ENCODE results near the gene SMPDL3B.
A peak's percentile ranks its signal among the peaks of the same experiment; 100 is the strongest.

Gene SMPDL3B

DNA sequence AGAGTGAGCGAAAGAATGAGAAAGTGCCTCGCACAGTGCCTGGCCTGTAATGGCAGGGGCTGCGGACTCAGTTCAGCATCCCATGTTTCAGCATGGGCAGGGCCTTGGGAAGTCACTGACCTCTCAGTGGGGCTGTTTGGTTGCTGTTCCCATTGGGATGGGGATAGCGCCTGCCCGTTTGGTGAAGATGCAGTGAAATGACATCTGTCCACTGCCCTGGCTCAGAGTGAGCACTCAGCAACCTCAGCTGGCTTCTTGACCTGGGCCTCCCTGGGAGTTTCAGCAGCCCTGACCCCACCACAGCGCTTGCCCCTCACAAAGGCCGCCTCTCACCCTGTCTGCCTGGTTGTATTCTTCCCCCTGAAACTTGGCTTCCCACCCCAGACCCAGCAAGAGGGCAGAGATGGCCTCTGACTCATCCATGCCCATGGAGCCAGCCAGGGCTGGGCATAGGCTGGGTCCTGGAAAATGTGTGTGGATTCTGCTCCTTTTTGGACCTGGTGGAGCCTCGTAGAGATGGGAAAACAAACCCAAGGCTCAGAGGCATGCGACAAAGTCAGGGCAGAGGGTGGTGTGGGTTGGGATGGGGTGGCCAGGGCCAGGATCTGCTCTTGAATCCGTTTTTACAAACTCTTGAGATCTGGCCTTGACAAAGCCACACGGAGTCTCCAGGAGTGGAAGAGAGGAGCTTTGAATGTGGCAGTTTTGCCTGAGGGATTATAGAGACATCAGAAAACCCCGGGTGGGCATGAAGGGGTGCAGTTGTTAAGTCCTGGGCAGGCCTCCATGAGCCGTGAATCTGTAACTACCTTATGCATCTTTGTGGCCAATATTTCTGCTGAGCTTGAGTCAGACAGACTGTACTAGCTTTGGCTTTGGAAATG is 26.2 kb downstream of the SMPDL3B start:
- no peak for DNase-seq (ENCODE audit: low spot score)
- H3K4me3 ChIP-seq: peak overlapping the region; percentile 90
- TF ChIP-seq, protein P1, sequence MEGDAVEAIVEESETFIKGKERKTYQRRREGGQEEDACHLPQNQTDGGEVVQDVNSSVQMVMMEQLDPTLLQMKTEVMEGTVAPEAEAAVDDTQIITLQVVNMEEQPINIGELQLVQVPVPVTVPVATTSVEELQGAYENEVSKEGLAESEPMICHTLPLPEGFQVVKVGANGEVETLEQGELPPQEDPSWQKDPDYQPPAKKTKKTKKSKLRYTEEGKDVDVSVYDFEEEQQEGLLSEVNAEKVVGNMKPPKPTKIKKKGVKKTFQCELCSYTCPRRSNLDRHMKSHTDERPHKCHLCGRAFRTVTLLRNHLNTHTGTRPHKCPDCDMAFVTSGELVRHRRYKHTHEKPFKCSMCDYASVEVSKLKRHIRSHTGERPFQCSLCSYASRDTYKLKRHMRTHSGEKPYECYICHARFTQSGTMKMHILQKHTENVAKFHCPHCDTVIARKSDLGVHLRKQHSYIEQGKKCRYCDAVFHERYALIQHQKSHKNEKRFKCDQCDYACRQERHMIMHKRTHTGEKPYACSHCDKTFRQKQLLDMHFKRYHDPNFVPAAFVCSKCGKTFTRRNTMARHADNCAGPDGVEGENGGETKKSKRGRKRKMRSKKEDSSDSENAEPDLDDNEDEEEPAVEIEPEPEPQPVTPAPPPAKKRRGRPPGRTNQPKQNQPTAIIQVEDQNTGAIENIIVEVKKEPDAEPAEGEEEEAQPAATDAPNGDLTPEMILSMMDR (IDR thresholded peaks at IDR 0.05): no peak
- H3K27ac ChIP-seq: peak overlapping the region; percentile 81 to 90

DNA sequence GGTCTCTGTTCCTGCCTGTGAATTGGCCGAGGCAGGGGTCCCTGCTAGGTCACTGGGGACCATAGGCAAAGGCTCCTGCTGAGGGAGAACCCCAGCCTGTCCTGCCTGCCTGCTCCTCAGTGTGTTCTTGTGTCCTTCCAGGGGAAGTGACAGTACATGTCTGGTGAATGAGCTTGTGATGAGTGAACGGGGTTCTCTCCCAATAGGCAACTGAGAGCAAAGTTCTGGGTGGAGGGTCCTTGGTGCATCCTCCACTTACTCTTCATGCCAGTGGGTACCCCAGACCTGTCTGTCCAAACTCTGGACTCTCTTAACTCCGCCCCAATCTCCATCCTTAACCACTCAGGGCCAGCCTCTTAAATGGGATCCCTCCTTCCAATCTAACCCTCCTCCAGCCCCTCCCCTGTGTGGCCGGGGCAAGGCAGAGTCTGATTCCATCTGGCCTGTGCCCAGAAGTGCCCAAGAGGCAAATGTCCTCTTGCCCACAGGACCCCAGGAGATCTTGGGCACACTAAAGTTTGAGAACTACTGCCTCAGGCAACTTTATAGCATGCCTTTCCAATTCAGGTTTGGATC is 26.9 kb downstream of the SMPDL3B start:
- Histone ChIP-seq H3K27ac (peak overlapping the region; percentile 81 to 90), H3K4me3 (peak overlapping the region; percentile 90)
- DNase-seq (ENCODE audit: low spot score): no peak
- TF ChIP-seq, protein P1 (IDR thresholded peaks at IDR 0.05): no peak

DNA sequence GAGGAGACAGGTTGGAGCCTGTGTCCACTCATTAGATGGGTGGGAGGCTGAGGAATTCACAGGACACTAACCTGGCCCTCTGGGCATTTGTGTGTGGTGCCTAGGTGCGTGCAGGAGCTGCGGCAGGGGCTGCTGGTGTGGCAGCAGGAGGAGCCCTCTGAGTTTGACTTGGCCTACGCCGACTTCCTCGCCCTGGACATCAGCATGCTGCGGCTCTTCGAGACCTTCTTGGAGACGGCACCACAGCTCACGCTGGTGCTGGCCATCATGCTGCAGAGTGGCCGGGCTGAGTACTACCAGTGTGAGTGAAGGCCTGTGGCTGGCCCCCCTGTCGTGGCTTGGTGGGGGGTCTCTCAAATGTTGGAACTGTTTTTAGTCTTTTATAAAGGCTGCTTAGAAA is 28.6 kb downstream of the SMPDL3B start:
- H3K4me3 ChIP-seq: no peak overlapping the region
- TF ChIP-seq, protein P1 (IDR thresholded peaks at IDR 0.05): no peak
- DNase-seq (ENCODE audit: low spot score): no peak
- H3K27ac ChIP-seq: no peak overlapping the region

DNA sequence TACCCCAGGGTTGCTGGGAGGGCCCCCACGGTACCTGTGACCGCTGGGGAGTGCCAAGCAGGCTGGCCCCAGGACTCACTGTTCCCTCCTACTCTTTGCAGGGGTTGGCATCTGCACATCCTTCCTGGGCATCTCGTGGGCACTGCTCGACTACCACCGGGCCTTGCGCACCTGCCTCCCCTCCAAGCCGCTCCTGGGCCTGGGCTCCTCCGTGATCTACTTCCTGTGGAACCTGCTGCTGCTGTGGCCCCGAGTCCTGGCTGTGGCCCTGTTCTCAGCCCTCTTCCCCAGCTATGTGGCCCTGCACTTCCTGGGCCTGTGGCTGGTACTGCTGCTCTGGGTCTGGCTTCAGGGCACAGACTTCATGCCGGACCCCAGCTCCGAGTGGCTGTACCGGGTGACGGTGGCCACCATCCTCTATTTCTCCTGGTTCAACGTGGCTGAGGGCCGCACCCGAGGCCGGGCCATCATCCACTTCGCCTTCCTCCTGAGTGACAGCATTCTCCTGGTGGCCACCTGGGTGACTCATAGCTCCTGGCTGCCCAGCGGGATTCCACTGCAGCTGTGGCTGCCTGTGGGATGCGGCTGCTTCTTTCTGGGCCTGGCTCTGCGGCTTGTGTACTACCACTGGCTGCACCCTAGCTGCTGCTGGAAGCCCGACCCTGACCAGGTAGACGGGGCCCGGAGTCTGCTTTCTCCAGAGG is 31.8 kb downstream of the SMPDL3B start:
- DNase-seq (ENCODE audit: low spot score): no peak
- H3K4me3 ChIP-seq: no peak overlapping the region
- TF ChIP-seq, protein P1 (IDR thresholded peaks at IDR 0.05): no peak
- H3K27ac ChIP-seq: no peak overlapping the region

DNA sequence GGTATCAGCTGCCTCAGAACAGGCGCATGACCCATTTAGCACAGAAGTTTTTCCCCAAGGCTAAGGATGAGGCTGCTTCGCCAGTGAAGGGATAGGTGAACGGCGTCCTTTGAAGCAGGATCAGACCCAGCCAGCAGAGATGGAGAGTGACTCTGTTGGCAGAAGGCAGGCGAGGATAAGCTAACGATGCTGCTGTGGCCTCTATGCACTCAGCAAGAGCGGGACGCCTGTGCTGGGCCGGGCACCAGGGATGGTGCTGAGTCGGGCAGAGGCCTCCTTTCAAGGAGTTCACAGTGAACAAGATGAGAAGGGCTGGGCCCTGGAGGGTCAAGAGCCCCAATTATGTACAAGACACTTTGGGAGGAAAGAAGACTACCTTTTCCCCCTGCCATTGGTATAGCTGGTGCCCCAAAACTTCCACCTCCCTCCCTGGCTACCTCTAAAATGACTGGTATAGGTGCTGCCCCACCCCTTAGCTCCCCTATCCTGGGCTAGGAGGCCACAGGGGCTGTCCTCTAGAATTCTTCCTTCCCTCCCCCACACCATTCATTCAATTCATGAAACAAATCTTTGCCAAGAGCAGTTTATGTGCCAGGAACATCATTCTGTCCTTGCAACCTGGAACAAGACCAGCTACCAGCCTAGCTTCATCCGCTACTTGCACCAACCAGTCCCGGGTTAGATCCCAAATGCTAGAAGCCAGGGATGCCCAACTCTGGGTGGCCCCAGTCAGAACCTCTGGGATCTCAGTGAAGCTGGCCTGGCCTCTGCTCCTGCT is 32.5 kb downstream of the SMPDL3B start:
- TF ChIP-seq, protein P1 (IDR thresholded peaks at IDR 0.05): no peak
- DNase-seq (ENCODE audit: low spot score): no peak
- no peak overlapping the region for H3K4me3 ChIP-seq
- peak overlapping the region in 1 of 2 donors; percentile 19 for H3K27ac ChIP-seq

DNA sequence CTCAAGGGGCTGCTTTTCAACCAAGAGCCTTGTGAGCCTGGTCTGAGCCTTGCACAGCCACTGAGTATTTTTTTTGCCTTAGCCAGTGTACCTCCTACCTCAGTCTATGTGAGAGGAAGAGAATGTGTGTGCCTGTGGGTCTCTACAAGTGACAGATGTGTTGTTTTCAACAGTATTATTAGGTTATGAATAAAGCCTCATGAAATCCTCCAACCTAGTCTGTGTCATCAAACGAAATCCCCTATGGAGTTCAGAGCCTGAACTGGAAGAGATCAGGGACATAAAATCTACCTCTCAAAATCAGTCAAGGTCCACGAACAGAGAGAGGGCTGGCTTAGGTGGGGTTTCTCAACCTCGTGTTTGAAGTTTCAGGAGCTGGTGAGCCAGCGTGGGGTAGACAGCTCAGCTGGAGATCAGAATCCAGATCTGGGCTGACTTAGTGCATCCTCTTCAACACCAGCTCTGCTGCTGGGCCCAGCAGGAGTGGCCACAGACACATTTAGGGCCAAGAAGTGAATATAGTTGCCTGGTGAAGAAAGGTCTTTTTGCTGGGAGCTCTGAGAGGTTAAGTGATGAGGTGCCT is 33.2 kb downstream of the SMPDL3B start:
- TF ChIP-seq, protein P1 (IDR thresholded peaks at IDR 0.05): no peak
- Histone ChIP-seq H3K4me3 (no peak overlapping the region), H3K27ac (peak overlapping the region in 1 of 2 donors; percentile 76)
- DNase-seq (ENCODE audit: low spot score): no peak

Measured in coronary artery (tissue), 2 donors.